GM12873 (cell line): ENCODE measurements around the gene CTNND2.

Experiments used
- TF ChIP-seq, protein P1 (sequence below): IDR thresholded peaks from 2 replicates; pipeline ENCODE4 v1.5.1; 2012; ENCODE audit warnings: low read depth, mild to moderate bottlenecking, moderate library complexity, low read length, control low read depth; ENCODE audit not compliant: insufficient read depth; ENCODE audit errors: missing control alignments

Gene CTNND2

DNA sequence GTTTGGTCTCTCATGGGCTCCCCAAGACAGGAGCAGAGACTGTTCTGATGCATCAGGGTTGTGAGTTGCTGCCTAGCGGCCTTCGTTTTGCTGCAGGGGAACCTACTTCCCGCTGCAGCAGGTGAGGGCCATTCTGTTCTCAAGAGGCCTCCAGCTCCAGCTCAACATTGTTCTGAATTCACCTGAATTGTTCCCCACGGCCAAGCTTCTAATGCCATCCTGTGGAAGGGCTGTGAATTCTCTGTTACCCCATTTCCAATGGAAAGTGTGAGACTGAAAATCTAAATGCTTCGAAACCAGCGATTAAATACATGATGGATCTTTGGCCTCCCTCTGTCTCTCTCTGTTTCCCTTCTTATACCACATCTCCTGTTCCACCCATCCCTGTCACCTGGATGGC is 794.1 kb downstream of the CTNND2 start:
- TF ChIP-seq, protein P1, sequence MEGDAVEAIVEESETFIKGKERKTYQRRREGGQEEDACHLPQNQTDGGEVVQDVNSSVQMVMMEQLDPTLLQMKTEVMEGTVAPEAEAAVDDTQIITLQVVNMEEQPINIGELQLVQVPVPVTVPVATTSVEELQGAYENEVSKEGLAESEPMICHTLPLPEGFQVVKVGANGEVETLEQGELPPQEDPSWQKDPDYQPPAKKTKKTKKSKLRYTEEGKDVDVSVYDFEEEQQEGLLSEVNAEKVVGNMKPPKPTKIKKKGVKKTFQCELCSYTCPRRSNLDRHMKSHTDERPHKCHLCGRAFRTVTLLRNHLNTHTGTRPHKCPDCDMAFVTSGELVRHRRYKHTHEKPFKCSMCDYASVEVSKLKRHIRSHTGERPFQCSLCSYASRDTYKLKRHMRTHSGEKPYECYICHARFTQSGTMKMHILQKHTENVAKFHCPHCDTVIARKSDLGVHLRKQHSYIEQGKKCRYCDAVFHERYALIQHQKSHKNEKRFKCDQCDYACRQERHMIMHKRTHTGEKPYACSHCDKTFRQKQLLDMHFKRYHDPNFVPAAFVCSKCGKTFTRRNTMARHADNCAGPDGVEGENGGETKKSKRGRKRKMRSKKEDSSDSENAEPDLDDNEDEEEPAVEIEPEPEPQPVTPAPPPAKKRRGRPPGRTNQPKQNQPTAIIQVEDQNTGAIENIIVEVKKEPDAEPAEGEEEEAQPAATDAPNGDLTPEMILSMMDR, result no peak

DNA sequence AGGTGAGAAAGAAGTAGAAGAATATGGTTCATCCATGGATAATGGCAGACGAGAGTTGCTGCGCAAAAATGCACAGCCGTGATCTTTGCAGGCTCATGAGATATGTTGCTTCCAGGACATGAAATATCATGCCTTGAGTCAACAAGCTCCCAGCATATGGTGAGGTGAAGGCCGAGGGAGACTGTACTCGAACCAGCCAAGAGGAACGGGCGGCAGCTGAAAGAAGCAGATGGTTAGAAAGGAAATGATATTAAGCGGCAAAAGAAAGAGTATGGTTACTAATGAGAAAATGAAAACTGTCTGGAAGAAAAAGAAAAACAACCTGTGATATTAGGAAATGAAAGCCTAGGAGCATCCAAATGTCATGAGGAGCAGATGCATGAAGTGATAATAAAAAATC is 798.5 kb downstream of the CTNND2 start:
- TF ChIP-seq, protein P1, result no peak

DNA sequence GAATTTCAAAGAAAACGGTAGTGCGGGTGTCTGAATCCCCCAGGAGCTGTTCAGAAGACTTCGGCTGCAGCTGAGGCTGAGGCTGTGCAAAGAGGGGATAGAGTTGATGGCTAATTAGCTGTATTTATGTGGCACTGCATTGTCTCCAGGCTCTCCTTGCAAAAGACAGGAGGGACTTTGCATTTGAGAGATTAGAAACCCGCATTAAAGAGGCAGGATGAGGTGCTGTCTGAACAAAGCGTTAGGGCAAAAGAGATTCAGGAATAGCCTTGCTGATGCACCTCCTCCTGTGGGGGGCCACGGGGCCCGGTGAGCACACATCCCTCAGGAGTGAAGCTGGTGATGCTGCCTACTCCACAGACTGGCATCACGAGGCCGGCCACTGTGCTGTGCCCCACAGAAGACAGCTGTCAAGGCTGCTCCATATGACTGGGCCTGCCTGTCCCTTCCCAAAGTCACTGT is 799.6 kb downstream of the CTNND2 start:
- TF ChIP-seq, protein P1, result no peak

DNA sequence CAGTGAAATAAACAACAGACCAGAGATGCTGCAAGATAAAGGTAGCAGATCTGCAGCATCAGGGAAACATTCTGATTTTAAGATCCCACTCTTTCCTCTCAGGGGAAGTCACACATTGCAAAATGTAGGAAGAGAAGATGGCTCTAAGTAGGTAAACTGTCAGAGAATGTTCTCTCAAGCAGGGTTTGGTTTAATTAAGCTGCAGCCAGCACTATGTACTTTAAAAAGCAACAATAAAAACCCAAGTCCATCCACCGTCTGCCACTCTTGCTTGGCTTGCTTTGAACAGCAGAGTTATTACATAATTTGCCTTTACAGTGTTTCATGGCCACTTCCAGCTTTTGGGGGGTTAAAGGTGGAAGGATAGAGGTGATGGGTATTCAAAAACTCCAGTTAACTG is 800.0 kb downstream of the CTNND2 start:
- TF ChIP-seq, protein P1, result no peak

DNA sequence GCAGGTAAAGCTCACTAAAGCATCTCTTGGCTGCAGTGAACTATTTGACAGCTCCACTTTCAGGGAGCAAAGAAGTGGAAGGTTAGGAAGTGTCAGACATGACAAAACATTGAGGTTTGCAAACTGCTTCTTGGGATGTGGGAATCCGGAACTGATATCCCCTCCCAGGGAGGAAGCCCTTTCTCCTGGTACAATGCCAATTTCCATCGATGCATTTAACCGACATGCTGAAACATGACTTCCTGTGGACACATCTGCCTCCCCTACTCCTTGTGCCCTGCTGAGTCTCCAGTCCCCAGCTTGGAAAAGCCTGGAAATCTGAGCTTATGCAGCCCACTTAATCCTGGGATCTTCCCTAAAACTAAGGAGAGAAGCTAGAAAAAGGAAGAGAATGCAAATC is 820.1 kb downstream of the CTNND2 start:
- TF ChIP-seq, protein P1, result no peak

DNA sequence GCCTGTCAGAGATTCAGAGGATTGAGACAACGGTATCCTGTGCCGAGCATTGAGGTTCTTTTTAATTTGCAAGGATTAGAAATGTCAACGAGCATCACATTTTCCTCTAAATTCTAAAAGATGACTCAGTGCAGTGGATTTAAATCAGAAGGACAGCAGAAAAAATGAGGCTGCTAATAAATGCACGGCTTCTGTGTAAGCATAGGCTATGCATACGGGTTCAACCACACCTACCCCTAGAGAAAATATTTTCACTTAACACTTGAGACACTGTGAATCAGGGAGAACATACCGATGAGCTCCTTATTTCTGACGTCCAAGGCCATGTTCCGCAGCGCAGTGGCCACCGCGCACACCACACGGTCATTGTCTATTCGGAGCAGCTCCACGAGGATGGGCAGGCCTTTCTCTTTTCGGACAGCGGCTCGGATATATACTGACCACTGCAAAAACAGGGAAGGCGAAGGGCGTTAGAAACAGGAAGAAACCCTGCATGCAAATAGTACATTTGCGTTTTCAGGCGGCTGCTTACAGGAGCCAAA is 821.8 kb downstream of the CTNND2 start:
- TF ChIP-seq, protein P1, result no peak

DNA sequence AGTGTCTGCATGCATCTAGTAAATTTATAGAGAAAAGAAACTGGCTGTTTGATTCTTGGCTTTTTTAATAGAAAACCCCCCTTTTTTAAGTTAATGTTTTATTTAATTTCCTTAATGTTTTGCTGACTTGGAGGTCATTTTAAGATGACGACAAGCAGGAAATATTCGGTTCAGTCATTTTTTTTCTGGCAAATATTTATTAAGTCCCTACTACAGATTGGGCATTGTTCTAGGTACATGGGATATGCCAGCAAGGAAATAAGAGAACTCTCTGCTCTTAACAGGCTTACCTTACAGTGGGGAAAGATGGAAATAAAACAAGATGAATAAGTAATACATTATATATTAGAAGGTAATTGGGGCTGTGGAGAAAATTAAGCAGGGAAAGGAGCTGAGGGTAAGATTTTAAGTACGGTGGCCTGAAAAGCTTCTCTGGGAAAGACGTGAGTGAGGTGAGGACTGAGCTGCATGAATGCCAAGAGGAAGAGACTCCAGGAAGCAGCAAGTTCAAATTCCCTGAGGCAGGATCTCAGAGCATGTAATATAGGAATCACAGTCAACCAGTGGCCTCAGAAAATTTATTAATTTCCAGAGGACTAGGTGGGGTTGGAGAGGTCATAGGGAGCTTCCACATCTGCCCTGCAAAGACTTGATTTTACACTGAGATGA is 827.2 kb downstream of the CTNND2 start:
- TF ChIP-seq, protein P1, result no peak
